ENCODE data around the gene CFAP300. TPM values are rescaled to one million over a fixed set of nuclear protein-coding genes. Genes with fewer than 3 reads are reported as not detected.

CFAP300 gene
- total and polyA plus RNA-seq, 2 experiments from 2014 or later: 1.5 to 2.9 TPM

GRCh38 chr11:102073253-102073652 lies 26.0 kb downstream of the CFAP300 start:
- no peak for DNase-seq (ENCODE audit: low spot score)
- Histone ChIP-seq H3K79me2 (no peaks in the 10 kb centered on the region), H3K9me3 (ENCODE audit: low read depth) (peaks cover 5% of the 10 kb centered on the region), H3K36me3 (replicated peaks; ENCODE audit: insufficient read depth, low read depth) (no peaks in the 10 kb centered on the region), H3K4me3 (no peak overlapping the region), H2AFZ (no peak overlapping the region), H4K20me1 (ENCODE audit: insufficient read depth, poor library complexity, severe bottlenecking) (no peaks in the 10 kb centered on the region), H3K27ac (no peak overlapping the region), H3K27me3 (no peaks in the 10 kb centered on the region), H3K4me2 (no peak overlapping the region), H3K4me1 (ENCODE audit: insufficient read depth) (no peaks in the 10 kb centered on the region), H3K9me2 (replicated peaks; ENCODE audit: insufficient read depth) (no peaks in the 10 kb centered on the region)
- TF ChIP-seq EZH2phosphoT487 (IDR thresholded peaks at IDR 0.05; ENCODE audit: low read depth, severe bottlenecking, unreplicated experiment): no peak
- no peak for TF ChIP-seq EZH2 (IDR thresholded peaks at IDR 0.05; ENCODE audit: borderline replicate concordance)
- no peak for TF ChIP-seq CTCF (IDR thresholded peaks at IDR 0.05; ENCODE audit: poor library complexity)
- 90% methylated on average over 2 of the region's 2 CpGs for WGBS (ENCODE audit: low lambda C conversion rate, missing lambda C conversion rate)

GRCh38 chr11:102079625-102080024 lies 32.4 kb downstream of the CFAP300 start:
- TF ChIP-seq EZH2 (IDR thresholded peaks at IDR 0.05; ENCODE audit: borderline replicate concordance): no peak
- TF ChIP-seq CTCF (IDR thresholded peaks at IDR 0.05; ENCODE audit: poor library complexity): no peak
- TF ChIP-seq EZH2phosphoT487 (IDR thresholded peaks at IDR 0.05; ENCODE audit: low read depth, severe bottlenecking, unreplicated experiment): no peak
- H3K4me2 ChIP-seq: no peak overlapping the region

GRCh38 chr11:102081313-102081712 lies 34.1 kb downstream of the CFAP300 start:
- H3K27me3 ChIP-seq: no peaks in the 10 kb centered on the region
- DNase-seq (ENCODE audit: low spot score): no peak
- H3K4me2 ChIP-seq: no peak overlapping the region
- TF ChIP-seq CTCF (IDR thresholded peaks at IDR 0.05; ENCODE audit: poor library complexity) (no peak), EZH2phosphoT487 (IDR thresholded peaks at IDR 0.05; ENCODE audit: low read depth, severe bottlenecking, unreplicated experiment) (no peak), EZH2 (IDR thresholded peaks at IDR 0.05; ENCODE audit: borderline replicate concordance) (no peak)
- no peak overlapping the region for H2AFZ ChIP-seq
- no peak overlapping the region for H3K4me3 ChIP-seq
- no peaks in the 10 kb centered on the region for H3K4me1 ChIP-seq (ENCODE audit: insufficient read depth)
- H3K9me2 ChIP-seq (replicated peaks; ENCODE audit: insufficient read depth): no peaks in the 10 kb centered on the region
- no peak overlapping the region for H3K27ac ChIP-seq
- WGBS (ENCODE audit: low lambda C conversion rate, missing lambda C conversion rate): 80% methylated on average over 7 of the region's 7 CpGs
- H4K20me1 ChIP-seq (ENCODE audit: insufficient read depth, poor library complexity, severe bottlenecking): no peaks in the 10 kb centered on the region
- no peaks in the 10 kb centered on the region for H3K36me3 ChIP-seq (replicated peaks; ENCODE audit: insufficient read depth, low read depth)
- no peaks in the 10 kb centered on the region for H3K9me3 ChIP-seq (ENCODE audit: low read depth)
- no peaks in the 10 kb centered on the region for H3K79me2 ChIP-seq

More at GRCh38 chr11:102079625-102080024, 32.4 kb downstream of the CFAP300 start:
- DNase-seq (ENCODE audit: low spot score): no peak
- no peak overlapping the region for H3K4me3 ChIP-seq
- H4K20me1 ChIP-seq (ENCODE audit: insufficient read depth, poor library complexity, severe bottlenecking): no peaks in the 10 kb centered on the region
- no peaks in the 10 kb centered on the region for H3K27me3 ChIP-seq
- H3K9me3 ChIP-seq (ENCODE audit: low read depth): no peaks in the 10 kb centered on the region
- H3K79me2 ChIP-seq: no peaks in the 10 kb centered on the region
- no peak overlapping the region for H3K27ac ChIP-seq
- H2AFZ ChIP-seq: no peak overlapping the region
- no peaks in the 10 kb centered on the region for H3K36me3 ChIP-seq (replicated peaks; ENCODE audit: insufficient read depth, low read depth)
- no peaks in the 10 kb centered on the region for H3K9me2 ChIP-seq (replicated peaks; ENCODE audit: insufficient read depth)
- no peaks in the 10 kb centered on the region for H3K4me1 ChIP-seq (ENCODE audit: insufficient read depth)

Measured in hepatocyte (in vitro differentiated cells).